CD4-positive, alpha-beta T cell treated with Interleukin-6 for 4 hours (primary cell): Measurements from ENCODE around the gene TBC1D2.
A peak's percentile ranks its signal among the peaks of the same experiment; 100 is the strongest.
"Not testable (repeated sequence)": the region's sequence is repeated elsewhere in the genome, so short reads cannot be mapped to it uniquely, and the experiment has no call there.

ENCODE experiments used
- DNase-seq: peaks from one replicate; pipeline ENCODE4 v3.0.0-alpha.2; 2020; ENCODE audit warnings: mixed read lengths

The TBC1D2 gene

GRCh38 chr9:98184326-98184725, 71.1 kb downstream of the TBC1D2 start:
- DNase-seq = no peak

- DNase-seq = no peak
These were observed 72.4 kb downstream of the TBC1D2 start for GRCh38 chr9:98182889-98183599.

- DNase-seq = no peak
These were observed 73.2 kb downstream of the TBC1D2 start for GRCh38 chr9:98182069-98182820.

GRCh38 chr9:98181746-98182068, 73.7 kb downstream of the TBC1D2 start:
- no peak for DNase-seq

GRCh38 chr9:98180996-98181395, 74.5 kb downstream of the TBC1D2 start:
- DNase-seq = no peak

- no peak for DNase-seq
These were observed 76.3 kb downstream of the TBC1D2 start for GRCh38 chr9:98178874-98179850.

GRCh38 chr9:98176391-98177259, 78.8 kb downstream of the TBC1D2 start:
- DNase-seq = no peak

GRCh38 chr9:98175762-98176161, 79.7 kb downstream of the TBC1D2 start:
- DNase-seq = no peak

GRCh38 chr9:98175028-98175569, 80.3 kb downstream of the TBC1D2 start:
- DNase-seq = no peak

GRCh38 chr9:98174502-98174918, 80.9 kb downstream of the TBC1D2 start:
- not testable (repeated sequence) for DNase-seq

- DNase-seq = no peak
These were observed 82.3 kb downstream of the TBC1D2 start for GRCh38 chr9:98173181-98173580.

- DNase-seq = no peak
These were observed 82.8 kb downstream of the TBC1D2 start for GRCh38 chr9:98172604-98173003.

- no peak for DNase-seq
These were observed 84.1 kb downstream of the TBC1D2 start for GRCh38 chr9:98171176-98171925.

- DNase-seq = peak; percentile 60
These were observed 86.4 kb downstream of the TBC1D2 start for GRCh38 chr9:98168941-98169488.

- no peak for DNase-seq
These were observed 87.2 kb downstream of the TBC1D2 start for GRCh38 chr9:98168153-98168780.

- DNase-seq = no peak
These were observed 90.5 kb downstream of the TBC1D2 start for GRCh38 chr9:98164912-98165311.

GRCh38 chr9:98162613-98163012, 92.8 kb downstream of the TBC1D2 start:
- no peak for DNase-seq

- no peak for DNase-seq
These were observed 93.6 kb downstream of the TBC1D2 start for GRCh38 chr9:98161851-98162250.

GRCh38 chr9:98159790-98160189, 95.7 kb downstream of the TBC1D2 start:
- no peak for DNase-seq

GRCh38 chr9:98159301-98159700, 96.1 kb downstream of the TBC1D2 start:
- DNase-seq = no peak
